ENCODE measurements around the gene ZFHX3.

Gene ZFHX3

GRCh38 chr16:72743011-72743761 is 304.7 kb downstream of the ZFHX3 start:
- no peak for DNase-seq (ENCODE audit: low read depth)

GRCh38 chr16:72740347-72740746 is 307.6 kb downstream of the ZFHX3 start:
- DNase-seq (ENCODE audit: low read depth): no peak

GRCh38 chr16:72739577-72739976 is 308.4 kb downstream of the ZFHX3 start:
- DNase-seq (ENCODE audit: low read depth): no peak

- no peak for DNase-seq (ENCODE audit: low read depth)
Observed at GRCh38 chr16:72736074-72736473, 311.9 kb downstream of the ZFHX3 start.

Data from activated T-helper 9 cell treated with anti-CD3 and anti-CD28 coated beads, Interleukin-2, amount 50 U/mL, for 16 hours (primary cell).